ENCODE data around the gene CLDN1. TPM values are rescaled to one million over a fixed set of nuclear protein-coding genes. Genes with fewer than 3 reads are reported as not detected.

The CLDN1 gene
- total and polyA plus RNA-seq, 2 of the 13 experiments (the other 11 are each of a cell fraction or from before 2014, with no cell fraction given), result 42.7 to 51.6 TPM

DNA sequence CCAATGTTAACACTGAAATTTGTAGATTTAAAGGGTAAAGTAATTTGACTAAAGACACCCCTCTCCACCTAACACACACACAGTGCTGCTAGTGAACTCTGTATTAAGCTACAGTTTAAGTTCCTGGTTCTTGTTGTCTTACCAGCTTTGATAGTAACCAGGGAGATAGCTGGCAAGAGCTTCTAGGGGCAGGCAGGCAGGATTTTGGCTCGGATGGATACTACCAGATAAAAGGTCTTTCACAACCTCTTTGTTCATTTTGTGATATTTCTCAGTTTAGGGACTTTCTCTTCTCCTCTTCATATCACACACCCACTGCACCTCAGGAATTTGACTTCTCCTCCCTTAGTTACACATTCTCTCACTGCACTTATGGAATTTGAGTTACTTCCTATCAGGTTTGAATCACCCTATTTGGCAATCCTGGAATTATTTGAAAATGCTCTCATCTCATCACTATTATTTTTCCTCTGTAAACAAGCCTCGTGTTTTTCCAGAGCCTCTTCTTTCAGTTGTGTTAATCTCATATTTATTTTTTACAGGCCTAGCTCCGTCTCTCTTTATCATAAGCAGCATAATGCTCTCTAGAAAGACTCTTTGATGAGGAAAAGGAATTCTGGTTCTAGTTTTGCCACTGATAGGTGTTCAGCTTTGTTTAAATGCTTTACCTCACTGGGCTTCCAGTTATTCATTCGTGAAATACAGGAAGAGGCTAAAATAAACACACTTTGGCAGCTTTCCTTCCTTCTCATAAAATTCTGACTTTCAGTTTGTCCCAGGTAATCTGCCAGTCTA, 23.0 kb upstream of the CLDN1 start (continued):
- peak; percentile 67; the same call in 1 of the 2 replicates for TF ChIP-seq TARDBP (CRISPR knock-in tag; IDR thresholded peaks at IDR 0.05)
- TF ChIP-seq ZNF597 (CRISPR knock-in tag; IDR thresholded peaks at IDR 0.05), result no peak
- no peak for TF ChIP-seq KLF9 (CRISPR knock-in tag; IDR thresholded peaks at IDR 0.05; ENCODE audit: low read depth)
- TF ChIP-seq, protein P1, sequence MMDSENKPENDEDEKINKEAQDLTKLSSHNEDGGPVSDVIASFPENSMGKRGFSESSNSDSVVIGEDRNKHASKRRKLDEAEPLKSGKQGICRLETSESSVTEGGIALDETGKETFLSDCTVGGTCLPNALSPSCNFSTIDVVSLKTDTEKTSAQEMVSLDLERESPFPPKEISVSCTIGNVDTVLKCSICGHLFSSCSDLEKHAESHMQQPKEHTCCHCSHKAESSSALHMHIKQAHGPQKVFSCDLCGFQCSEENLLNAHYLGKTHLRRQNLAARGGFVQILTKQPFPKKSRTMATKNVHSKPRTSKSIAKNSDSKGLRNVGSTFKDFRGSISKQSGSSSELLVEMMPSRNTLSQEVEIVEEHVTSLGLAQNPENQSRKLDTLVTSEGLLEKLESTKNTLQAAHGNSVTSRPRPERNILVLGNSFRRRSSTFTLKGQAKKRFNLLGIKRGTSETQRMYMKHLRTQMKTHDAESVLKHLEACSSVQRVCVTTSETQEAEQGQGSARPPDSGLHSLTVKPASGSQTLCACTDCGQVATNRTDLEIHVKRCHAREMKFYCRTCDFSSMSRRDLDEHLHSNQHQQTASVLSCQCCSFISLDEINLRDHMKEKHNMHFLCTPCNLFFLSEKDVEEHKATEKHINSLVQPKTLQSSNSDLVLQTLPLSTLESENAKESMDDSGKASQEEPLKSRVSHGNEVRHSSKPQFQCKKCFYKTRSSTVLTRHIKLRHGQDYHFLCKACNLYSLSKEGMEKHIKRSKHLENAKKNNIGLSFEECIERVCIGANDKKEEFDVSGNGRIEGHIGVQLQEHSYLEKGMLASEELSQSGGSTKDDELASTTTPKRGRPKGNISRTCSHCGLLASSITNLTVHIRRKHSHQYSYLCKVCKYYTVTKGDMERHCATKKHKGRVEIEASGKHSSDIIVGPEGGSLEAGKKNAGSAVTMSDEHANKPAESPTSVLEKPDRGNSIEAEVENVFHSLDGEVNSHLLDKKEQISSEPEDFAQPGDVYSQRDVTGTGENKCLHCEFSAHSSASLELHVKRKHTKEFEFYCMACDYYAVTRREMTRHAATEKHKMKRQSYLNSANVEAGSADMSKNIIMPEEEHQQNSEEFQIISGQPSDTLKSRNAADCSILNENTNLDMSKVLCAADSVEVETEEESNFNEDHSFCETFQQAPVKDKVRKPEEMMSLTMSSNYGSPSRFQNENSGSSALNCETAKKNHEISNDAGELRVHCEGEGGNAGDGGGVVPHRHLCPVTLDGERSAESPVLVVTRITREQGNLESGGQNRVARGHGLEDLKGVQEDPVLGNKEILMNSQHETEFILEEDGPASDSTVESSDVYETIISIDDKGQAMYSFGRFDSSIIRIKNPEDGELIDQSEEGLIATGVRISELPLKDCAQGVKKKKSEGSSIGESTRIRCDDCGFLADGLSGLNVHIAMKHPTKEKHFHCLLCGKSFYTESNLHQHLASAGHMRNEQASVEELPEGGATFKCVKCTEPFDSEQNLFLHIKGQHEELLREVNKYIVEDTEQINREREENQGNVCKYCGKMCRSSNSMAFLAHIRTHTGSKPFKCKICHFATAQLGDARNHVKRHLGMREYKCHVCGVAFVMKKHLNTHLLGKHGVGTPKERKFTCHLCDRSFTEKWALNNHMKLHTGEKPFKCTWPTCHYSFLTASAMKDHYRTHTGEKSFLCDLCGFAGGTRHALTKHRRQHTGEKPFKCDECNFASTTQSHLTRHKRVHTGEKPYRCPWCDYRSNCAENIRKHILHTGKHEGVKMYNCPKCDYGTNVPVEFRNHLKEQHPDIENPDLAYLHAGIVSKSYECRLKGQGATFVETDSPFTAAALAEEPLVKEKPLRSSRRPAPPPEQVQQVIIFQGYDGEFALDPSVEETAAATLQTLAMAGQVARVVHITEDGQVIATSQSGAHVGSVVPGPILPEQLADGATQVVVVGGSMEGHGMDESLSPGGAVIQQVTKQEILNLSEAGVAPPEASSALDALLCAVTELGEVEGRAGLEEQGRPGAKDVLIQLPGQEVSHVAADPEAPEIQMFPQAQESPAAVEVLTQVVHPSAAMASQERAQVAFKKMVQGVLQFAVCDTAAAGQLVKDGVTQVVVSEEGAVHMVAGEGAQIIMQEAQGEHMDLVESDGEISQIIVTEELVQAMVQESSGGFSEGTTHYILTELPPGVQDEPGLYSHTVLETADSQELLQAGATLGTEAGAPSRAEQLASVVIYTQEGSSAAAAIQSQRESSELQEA (CRISPR knock-in tag; IDR thresholded peaks at IDR 0.05; ENCODE audit: not compliant biosample characterization), result no peak
- TF ChIP-seq, protein P2, sequence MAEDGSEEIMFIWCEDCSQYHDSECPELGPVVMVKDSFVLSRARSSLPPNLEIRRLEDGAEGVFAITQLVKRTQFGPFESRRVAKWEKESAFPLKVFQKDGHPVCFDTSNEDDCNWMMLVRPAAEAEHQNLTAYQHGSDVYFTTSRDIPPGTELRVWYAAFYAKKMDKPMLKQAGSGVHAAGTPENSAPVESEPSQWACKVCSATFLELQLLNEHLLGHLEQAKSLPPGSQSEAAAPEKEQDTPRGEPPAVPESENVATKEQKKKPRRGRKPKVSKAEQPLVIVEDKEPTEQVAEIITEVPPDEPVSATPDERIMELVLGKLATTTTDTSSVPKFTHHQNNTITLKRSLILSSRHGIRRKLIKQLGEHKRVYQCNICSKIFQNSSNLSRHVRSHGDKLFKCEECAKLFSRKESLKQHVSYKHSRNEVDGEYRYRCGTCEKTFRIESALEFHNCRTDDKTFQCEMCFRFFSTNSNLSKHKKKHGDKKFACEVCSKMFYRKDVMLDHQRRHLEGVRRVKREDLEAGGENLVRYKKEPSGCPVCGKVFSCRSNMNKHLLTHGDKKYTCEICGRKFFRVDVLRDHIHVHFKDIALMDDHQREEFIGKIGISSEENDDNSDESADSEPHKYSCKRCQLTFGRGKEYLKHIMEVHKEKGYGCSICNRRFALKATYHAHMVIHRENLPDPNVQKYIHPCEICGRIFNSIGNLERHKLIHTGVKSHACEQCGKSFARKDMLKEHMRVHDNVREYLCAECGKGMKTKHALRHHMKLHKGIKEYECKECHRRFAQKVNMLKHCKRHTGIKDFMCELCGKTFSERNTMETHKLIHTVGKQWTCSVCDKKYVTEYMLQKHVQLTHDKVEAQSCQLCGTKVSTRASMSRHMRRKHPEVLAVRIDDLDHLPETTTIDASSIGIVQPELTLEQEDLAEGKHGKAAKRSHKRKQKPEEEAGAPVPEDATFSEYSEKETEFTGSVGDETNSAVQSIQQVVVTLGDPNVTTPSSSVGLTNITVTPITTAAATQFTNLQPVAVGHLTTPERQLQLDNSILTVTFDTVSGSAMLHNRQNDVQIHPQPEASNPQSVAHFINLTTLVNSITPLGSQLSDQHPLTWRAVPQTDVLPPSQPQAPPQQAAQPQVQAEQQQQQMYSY (CRISPR knock-in tag; IDR thresholded peaks at IDR 0.05), result no peak
- TF ChIP-seq SRF (IDR thresholded peaks at IDR 0.05; ENCODE audit: low read depth, low read length), result peak; percentile 88
- TF ChIP-seq DRAP1 (CRISPR knock-in tag; IDR thresholded peaks at IDR 0.05), result 0 out of 2 replicates have a peak, but pooled peaks have one; percentile 21
- 0 out of 4 replicates have a peak, but pooled peaks of 1 of the 2 experiments have one; percentile 38 for TF ChIP-seq ATF4 (CRISPR knock-in tag; IDR thresholded peaks at IDR 0.05)
- TF ChIP-seq GATAD1 (CRISPR knock-in tag; IDR thresholded peaks at IDR 0.05), result no peak; the same call in 1 of the 2 replicates
- TF ChIP-seq ZNF737 (CRISPR knock-in tag; IDR thresholded peaks at IDR 0.05; ENCODE audit: borderline replicate concordance), result no peak
- TF ChIP-seq ZFP36 (IDR thresholded peaks at IDR 0.05; ENCODE audit: borderline replicate concordance, low read depth, low read length, partially characterized antibody), result no peak
- TF ChIP-seq, protein P3, sequence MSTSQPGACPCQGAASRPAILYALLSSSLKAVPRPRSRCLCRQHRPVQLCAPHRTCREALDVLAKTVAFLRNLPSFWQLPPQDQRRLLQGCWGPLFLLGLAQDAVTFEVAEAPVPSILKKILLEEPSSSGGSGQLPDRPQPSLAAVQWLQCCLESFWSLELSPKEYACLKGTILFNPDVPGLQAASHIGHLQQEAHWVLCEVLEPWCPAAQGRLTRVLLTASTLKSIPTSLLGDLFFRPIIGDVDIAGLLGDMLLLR (CRISPR knock-in tag; IDR thresholded peaks at IDR 0.05), result no peak
